ENCODE results near the gene TANGO2.

DNA sequence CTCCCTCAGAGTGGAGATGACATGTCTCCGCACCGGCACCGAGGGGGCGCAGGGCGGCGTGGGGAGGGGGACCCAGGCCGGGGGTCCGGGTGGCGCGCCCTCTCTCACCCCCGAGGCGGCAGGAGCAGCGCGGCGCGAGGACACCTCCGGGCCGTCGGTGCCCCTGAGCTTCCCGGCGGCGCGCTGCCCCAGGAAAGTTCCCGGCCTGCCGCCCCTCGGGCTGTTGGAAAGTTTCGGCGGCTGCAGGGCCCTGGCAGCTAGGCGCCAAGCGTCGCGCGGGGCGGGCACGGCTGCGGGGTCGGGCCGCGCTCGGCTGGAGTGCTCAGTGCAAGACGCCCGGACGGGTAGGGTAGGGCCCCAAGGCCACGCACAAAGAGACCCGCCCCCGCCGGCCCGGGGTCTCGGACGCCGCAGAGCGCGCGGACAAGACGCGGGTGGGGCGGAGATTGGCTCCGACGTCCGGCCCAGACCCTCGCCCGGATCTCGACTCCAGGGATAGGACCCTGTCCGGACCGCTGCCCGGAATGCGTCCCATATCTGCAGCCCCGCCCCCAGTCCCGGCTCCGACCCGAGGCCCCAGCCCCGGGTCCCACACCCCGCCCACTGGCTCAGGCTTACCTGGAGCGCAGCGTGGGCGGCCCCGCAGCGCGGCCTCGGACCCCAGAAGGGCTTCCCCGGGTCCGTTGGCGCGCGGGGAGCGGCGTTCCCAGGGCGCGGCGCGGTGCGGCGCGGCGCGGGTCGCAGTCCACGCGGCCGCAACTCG, 4.8 kb upstream of the TANGO2 start:
- TF ChIP-seq, protein P1, sequence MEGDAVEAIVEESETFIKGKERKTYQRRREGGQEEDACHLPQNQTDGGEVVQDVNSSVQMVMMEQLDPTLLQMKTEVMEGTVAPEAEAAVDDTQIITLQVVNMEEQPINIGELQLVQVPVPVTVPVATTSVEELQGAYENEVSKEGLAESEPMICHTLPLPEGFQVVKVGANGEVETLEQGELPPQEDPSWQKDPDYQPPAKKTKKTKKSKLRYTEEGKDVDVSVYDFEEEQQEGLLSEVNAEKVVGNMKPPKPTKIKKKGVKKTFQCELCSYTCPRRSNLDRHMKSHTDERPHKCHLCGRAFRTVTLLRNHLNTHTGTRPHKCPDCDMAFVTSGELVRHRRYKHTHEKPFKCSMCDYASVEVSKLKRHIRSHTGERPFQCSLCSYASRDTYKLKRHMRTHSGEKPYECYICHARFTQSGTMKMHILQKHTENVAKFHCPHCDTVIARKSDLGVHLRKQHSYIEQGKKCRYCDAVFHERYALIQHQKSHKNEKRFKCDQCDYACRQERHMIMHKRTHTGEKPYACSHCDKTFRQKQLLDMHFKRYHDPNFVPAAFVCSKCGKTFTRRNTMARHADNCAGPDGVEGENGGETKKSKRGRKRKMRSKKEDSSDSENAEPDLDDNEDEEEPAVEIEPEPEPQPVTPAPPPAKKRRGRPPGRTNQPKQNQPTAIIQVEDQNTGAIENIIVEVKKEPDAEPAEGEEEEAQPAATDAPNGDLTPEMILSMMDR (IDR thresholded peaks at IDR 0.05), result no peak
- TF ChIP-seq EZH2 (IDR thresholded peaks at IDR 0.05; ENCODE audit: borderline replicate concordance, insufficient read depth, low read depth, low read length, poor library complexity, severe bottlenecking), result no peak

Measured in B cell (primary cell).